Mucosa of rectum (tissue), 2 donors: ENCODE measurements around the gene DAND5.
A peak's percentile ranks its signal among the peaks of the same experiment; 100 is the strongest.
"Not testable (repeated sequence)": the region's sequence is repeated elsewhere in the genome, so short reads cannot be mapped to it uniquely, and the experiment has no call there.

Source experiments
- H3K27ac ChIP-seq, 2 donors: one replicate each; pipeline ENCODE4 v1.7.0; 2013; ENCODE audit warnings: inconsistent platforms in 2 of 2, low read depth in 2 of 2, low read length in 2 of 2
- H3K27me3 ChIP-seq, 2 donors: one replicate each; pipeline ENCODE4 v1.7.0; 2013; ENCODE audit warnings: low read length in 2 of 2; ENCODE audit not compliant: control insufficient read depth in 2 of 2, insufficient read depth in 2 of 2
- H3K36me3 ChIP-seq, 2 donors: one replicate each; pipeline ENCODE4 v1.7.0; 2013; ENCODE audit warnings: low read length in 2 of 2; ENCODE audit not compliant: control insufficient read depth in 2 of 2, insufficient read depth in 2 of 2
- H3K4me1 ChIP-seq, 2 donors: one replicate each; pipeline ENCODE4 v1.7.0; 2013; ENCODE audit warnings: low read length in 2 of 2, mild to moderate bottlenecking in 1 of 2; ENCODE audit not compliant: control insufficient read depth in 2 of 2, insufficient read depth in 2 of 2
- H3K4me3 ChIP-seq, 2 donors: one replicate each; pipeline ENCODE4 v1.7.0; 2013; ENCODE audit warnings: low read length in 2 of 2
- H3K9ac ChIP-seq, 2 donors: one replicate each; pipeline ENCODE4 v1.7.0; 2013; ENCODE audit warnings: low read length in 2 of 2, low read depth in 1 of 2, mild to moderate bottlenecking in 1 of 2
- H3K9me3 ChIP-seq, 2 donors: one replicate each; pipeline ENCODE4 v1.7.0; 2013; ENCODE audit warnings: low read length in 2 of 2; ENCODE audit not compliant: control insufficient read depth in 2 of 2
- donor health status: healthy.
- donor health status: Normal muscosa, but diverticular disease.

Gene DAND5

DNA sequence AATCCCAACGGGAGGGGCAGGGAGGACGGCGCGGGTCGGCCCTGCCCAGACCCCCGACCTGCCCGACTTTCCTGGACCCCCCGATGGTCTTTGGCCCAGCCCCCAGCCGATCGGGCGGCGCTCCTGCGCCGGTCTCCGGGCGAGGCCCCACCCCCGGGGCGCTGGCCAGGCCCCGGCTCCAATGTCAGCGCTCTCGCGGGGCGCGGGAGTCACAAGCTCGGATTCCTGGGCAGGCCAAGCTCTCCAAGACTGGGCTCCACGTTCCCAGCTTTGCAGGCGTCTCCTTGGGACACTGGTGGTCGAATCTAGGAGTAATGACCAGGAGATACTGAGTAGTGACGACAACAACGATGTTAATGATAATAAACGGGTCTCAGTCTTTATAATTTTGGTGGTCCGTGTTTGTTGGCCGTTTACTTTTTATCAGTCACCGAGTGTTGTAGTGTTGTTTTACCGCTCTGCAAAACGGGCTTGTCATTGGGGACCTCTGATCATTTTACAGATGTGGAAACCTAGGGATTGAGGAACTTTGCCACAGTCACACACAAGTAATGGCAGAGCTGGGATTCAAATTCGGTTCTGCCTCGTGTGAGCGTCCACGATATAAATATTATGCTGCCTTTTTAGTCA lies 23.2 kb upstream of the DAND5 start:
- H3K4me3 ChIP-seq, result peak overlapping the region; percentile 77 to 94
- peak overlapping the region; percentile 76 for H3K9ac ChIP-seq
- H3K27me3 ChIP-seq, result no peaks in the 10 kb centered on the region
- peak overlapping the region; percentile 87 to 89 for H3K27ac ChIP-seq
- H3K9me3 ChIP-seq, result no peaks in the 10 kb centered on the region
- peaks cover 50 to 62% of the 10 kb centered on the region in 2 donors for H3K36me3 ChIP-seq
- peaks cover 7 to 15% of the 10 kb centered on the region in 2 donors for H3K4me1 ChIP-seq

DNA sequence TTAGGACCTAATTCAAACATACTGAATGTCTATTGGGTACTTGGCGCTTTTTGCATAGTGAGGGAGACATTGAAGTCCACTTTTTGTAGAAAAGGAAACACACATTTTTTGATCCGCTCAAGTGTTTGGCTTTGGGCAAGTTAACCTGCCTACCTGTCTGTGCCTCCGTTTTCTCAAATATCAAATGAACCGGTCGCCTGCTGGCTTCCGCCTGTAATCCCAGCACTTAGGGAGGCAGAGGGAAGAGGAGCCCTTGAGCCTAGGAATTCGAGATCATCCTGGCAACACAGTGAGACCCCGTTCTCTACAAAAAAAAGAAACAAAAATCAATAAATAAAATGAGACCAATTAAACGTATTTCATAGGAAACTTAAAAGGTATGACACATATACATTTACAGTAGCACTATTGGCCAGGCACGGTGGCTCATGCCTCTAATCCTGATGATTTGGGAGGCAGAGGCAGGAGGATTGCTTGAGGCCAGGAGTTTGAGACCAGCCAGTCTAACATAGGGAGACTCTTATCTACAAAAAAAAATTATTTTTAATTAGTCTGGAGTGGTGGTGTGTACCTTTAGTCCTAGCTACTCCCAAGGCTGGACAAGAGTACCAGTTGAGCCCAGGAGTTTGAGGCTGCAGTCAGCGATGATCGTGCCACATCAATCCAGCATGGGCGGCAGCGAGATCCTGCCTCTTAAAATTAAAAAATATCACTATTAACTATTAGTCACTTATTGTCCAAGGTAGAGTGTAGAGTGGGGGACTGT lies 22.5 kb upstream of the DAND5 start:
- Histone ChIP-seq H3K4me3 (peak overlapping the region; percentile 77 to 94), H3K27ac (peak overlapping the region in 1 of 2 donors; percentile 87), H3K9me3 (no peaks in the 10 kb centered on the region), H3K27me3 (no peaks in the 10 kb centered on the region), H3K4me1 (peaks cover 7 to 15% of the 10 kb centered on the region in 2 donors), H3K36me3 (peaks cover 46 to 63% of the 10 kb centered on the region in 2 donors), H3K9ac (peak overlapping the region; percentile 76)

DNA sequence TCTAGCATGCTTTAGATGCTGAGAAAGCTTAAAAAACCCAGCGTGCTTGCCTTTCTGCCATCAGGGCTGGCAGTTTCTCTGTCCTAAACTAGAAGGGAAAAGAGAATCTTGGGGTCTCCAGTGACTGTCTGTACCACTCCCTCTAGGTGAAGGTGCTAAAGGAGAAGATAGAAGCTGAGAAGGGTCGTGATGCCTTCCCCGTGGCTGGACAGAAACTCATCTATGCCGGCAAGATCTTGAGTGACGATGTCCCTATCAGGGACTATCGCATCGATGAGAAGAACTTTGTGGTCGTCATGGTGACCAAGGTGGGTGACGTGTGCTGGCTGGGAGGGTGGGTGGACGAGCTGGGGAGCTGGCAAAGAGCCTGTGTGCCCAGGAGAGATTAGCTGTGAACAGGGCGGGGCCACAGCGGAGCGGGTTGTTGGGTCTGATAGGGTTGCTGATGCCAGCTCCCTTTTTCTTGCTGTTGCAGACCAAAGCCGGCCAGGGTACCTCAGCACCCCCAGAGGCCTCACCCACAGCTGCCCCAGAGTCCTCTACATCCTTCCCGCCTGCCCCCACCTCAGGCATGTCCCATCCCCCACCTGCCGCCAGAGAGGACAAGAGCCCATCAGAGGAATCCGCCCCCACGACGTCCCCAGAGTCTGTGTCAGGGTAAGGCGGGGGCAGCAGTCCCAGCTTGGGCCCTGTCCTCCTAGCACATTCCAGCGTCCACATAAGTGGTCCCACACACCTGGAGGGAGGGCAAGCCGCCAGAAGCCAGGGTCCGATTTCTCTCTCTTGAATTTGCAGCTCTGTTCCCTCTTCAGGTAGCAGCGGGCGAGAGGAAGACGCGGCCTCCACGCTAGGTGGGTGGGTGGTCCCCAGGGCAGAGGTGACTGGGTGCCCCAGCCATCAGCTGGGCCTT lies 21.4 kb upstream of the DAND5 start:
- peaks cover 53 to 62% of the 10 kb centered on the region in 2 donors for H3K36me3 ChIP-seq
- peaks cover 8 to 15% of the 10 kb centered on the region in 2 donors for H3K4me1 ChIP-seq
- no peak overlapping the region for H3K27ac ChIP-seq
- no peak overlapping the region for H3K9ac ChIP-seq
- no peaks in the 10 kb centered on the region for H3K27me3 ChIP-seq
- H3K9me3 ChIP-seq, result no peaks in the 10 kb centered on the region
- H3K4me3 ChIP-seq, result no peak overlapping the region

DNA sequence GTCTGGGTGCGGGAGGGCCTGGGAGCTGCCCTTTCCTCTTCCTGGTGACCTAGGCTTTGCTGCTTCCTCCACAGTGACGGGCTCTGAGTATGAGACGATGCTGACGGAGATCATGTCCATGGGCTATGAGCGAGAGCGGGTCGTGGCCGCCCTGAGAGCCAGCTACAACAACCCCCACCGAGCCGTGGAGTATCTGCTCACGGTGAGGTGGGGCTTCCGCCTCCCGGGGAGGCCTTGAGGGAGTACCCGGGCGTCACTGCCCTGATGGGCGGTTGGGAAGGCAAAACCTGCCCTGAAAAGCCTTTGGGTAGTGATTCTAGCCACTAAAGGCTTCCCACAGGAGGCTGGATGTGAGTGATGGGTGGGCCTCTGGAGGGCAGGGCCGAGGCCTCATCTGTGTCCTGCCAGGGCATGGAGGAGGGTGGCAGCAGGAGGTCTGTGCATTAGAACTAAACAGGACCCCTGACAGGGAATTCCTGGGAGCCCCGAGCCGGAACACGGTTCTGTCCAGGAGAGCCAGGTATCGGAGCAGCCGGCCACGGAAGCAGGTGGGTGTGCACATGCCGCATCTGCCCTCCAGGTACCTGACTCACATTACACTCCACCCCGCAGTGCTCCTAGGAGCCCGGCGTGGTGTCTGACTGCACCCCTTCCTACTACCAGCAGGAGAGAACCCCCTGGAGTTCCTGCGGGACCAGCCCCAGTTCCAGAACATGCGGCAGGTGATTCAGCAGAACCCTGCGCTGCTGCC lies 20.6 kb upstream of the DAND5 start:
- Histone ChIP-seq H3K4me3 (no peak overlapping the region), H3K27me3 (no peaks in the 10 kb centered on the region), H3K36me3 (peaks cover 45 to 60% of the 10 kb centered on the region in 2 donors), H3K9me3 (no peaks in the 10 kb centered on the region), H3K27ac (no peak overlapping the region), H3K4me1 (peaks cover 10% of the 10 kb centered on the region in 2 donors), H3K9ac (no peak overlapping the region)

DNA sequence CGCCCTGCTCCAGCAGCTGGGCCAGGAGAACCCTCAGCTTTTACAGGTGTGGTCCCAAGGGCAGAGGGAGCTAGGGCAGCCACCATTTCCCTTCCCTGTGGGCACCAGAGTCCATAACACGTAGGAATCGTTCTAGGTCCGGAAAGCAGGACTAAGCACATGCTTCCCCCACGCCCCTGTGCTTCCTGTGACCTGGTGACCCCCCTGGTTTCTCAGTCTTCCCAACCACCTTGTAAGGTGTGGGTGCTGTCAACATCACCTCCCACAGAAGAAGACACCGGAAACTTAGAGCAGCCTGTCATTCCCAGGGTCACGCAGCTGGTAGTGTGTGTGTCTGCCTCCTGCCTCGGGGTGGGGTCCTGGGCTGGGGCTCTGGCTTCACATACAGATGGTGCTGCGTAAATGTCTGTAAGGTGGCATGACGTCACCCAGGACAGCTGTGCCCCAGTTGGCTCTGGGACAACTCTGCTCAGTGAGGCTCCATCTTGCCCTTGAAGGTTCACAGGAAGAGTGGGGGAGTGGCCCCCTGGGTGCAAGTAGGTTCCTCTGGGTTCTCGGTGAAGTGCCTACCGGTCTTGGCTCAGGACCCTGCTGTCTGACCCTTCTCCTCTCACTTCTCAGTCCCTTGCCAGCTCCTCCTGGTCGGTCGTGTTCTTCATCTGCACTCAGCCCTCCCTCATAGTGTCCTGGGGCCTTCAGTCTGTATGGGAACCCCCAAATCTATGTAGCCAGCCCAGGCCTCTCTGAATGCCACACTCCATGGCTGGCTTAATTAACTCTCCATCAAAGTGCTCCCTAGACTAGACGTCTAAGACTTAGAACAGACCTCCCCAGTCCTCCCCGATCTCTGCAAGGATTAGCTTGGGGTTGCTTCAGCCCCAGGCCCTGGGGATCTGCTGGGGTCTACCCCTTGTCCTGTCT lies 19.8 kb upstream of the DAND5 start:
- Histone ChIP-seq H3K36me3 (peaks cover 40 to 60% of the 10 kb centered on the region in 2 donors), H3K9ac (no peak overlapping the region), H3K27ac (no peak overlapping the region)

DNA sequence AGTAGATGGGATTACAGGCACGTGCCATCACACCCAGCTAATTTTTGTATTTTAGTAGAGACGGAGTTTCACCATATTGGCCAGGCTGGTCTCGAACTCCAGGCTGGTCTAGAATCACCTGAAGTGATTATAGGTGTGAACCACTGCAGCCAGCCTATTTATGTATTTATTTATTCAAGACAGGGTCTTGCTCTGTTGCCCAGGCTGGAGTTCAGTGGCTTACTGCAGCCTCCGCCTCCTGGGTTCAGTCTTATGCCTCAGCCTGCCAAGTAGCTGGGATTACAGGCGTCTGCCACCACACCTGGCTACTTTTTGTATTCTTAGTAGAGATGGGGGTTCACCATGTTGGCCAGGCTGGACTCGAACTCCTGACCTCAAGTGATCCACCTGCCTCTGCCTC lies 17.3 kb upstream of the DAND5 start:
- not testable (repeated sequence) for H3K4me3 ChIP-seq, H3K9me3 ChIP-seq, H3K27me3 ChIP-seq, H3K27ac ChIP-seq, H3K9ac ChIP-seq
- Histone ChIP-seq H3K36me3 (peaks cover 38 to 58% of the 10 kb centered on the region in 2 donors), H3K4me1 (peaks cover 18 to 23% of the 10 kb centered on the region in 2 donors)

More for the DNA sequence above, 19.8 kb upstream of the DAND5 start:
- H3K9me3 ChIP-seq, result no peaks in the 10 kb centered on the region
- peaks cover 17 to 18% of the 10 kb centered on the region in 2 donors for H3K4me1 ChIP-seq
- H3K4me3 ChIP-seq, result no peak overlapping the region
- H3K27me3 ChIP-seq, result no peaks in the 10 kb centered on the region

DNA sequence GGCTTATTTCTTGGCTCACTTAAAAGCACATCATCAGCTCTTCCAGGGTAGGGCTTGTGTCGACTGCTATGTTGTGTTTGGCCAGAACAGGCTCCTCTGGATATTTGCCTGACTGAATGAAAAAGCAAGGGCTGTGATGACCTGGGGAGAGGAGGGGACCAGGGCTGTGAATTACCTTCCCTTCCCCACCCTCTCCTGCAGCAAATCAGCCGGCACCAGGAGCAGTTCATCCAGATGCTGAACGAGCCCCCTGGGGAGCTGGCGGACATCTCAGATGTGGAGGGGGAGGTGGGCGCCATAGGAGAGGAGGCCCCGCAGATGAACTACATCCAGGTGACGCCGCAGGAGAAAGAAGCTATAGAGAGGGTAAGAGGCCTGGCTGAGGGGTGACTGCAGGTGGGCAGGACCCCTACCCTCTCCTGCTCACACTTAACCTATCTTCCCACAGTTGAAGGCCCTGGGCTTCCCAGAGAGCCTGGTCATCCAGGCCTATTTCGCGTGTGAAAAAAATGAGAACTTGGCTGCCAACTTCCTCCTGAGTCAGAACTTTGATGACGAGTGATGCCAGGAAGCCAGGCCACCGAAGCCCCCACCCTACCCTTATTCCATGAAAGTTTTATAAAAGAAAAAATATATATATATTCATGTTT lies 16.8 kb upstream of the DAND5 start:
- Histone ChIP-seq H3K27ac (no peak overlapping the region), H3K4me1 (peaks cover 18 to 21% of the 10 kb centered on the region in 2 donors), H3K4me3 (no peak overlapping the region), H3K36me3 (peaks cover 38 to 56% of the 10 kb centered on the region in 2 donors), H3K9me3 (no peaks in the 10 kb centered on the region), H3K9ac (no peak overlapping the region), H3K27me3 (no peaks in the 10 kb centered on the region)

DNA sequence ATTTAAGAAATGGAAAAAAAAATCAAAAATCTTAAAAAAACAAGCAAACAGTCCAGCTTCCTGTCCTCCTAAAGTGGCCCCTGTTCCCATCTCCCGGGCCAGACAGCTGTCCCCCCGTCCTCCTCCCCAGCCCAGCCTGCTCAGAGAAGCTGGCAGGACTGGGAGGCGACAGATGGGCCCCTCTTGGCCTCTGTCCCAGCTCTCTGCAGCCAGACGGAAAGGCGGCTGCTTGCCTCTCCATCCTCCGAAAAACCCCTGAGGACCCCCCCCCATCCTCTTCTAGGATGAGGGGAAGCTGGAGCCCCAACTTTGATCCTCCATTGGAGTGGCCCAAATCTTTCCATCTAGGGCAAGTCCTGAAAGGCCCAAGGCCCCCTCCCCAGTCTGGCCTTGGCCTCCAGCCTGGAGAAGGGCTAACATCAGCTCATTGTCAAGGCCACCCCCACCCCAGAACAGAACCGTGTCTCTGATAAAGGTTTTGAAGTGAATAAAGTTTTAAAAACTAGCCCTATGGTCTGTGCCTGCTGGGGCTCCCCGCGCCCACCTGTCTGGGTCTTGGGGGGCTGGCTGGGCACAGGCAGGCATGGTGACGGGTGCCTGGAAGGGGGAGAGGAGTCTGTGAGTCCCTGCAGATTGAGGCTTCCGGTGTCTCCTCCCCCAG lies 16.1 kb upstream of the DAND5 start:
- H3K36me3 ChIP-seq, result peaks cover 31 to 49% of the 10 kb centered on the region in 2 donors
- no peaks in the 10 kb centered on the region for H3K27me3 ChIP-seq
- no peak overlapping the region for H3K4me3 ChIP-seq
- peaks cover 18 to 21% of the 10 kb centered on the region in 2 donors for H3K4me1 ChIP-seq
- no peak overlapping the region for H3K27ac ChIP-seq
- H3K9ac ChIP-seq, result no peak overlapping the region
- H3K9me3 ChIP-seq, result no peaks in the 10 kb centered on the region
